HEK293 (cell line): ENCODE results near the gene MSANTD3.
A peak's percentile ranks its signal among the peaks of the same experiment; 100 is the strongest.

Source experiments
- EGR2 ChIP-seq: fragments of 450-650 bp; formaldehyde crosslinking; IDR thresholded peaks from 2 replicates; pipeline ENCODE4 v1.5.1; 2016; ENCODE audit warnings: low read depth, missing biosample characterization, missing genetic modification characterization
- GLIS1 ChIP-seq: fragments of 450-650 bp; formaldehyde crosslinking; IDR thresholded peaks from 2 replicates; pipeline ENCODE4 v1.5.1; 2016; ENCODE audit warnings: missing biosample characterization, missing genetic modification characterization
- KLF1 ChIP-seq: fragments of 450-650 bp; formaldehyde crosslinking; IDR thresholded peaks from 2 replicates; pipeline ENCODE4 v1.5.1; 2016; ENCODE audit warnings: missing biosample characterization, missing genetic modification characterization
- KLF8 ChIP-seq: fragments of 450-650 bp; formaldehyde crosslinking; IDR thresholded peaks from 2 replicates; pipeline ENCODE4 v1.5.1; 2016; ENCODE audit warnings: missing biosample characterization, missing genetic modification characterization
- PRDM10 ChIP-seq: fragments of 450-650 bp; formaldehyde crosslinking; IDR thresholded peaks from 2 replicates; pipeline ENCODE4 v1.5.1; 2016; ENCODE audit warnings: missing biosample characterization, missing genetic modification characterization
- SP3 ChIP-seq: fragments of 450-650 bp; formaldehyde crosslinking; IDR thresholded peaks from 2 replicates; pipeline ENCODE4 v1.5.1; 2016; ENCODE audit warnings: missing biosample characterization, missing genetic modification characterization
- ZBTB11 ChIP-seq: fragments of 450-650 bp; formaldehyde crosslinking; conservative IDR thresholded peaks from 2 replicates; pipeline ENCODE4 v1.5.1; 2016; ENCODE audit warnings: low read depth, missing biosample characterization, missing genetic modification characterization
- ZBTB26 ChIP-seq: fragments of 450-650 bp; formaldehyde crosslinking; optimal IDR thresholded peaks from 2 replicates; pipeline ENCODE3; 2016; ENCODE audit warnings: missing biosample characterization, mild to moderate bottlenecking, missing genetic modification characterization
- ZFHX2 ChIP-seq: fragments of 450-650 bp; formaldehyde crosslinking; conservative IDR thresholded peaks from 2 replicates; pipeline ENCODE4 v1.5.1; 2016; ENCODE audit warnings: missing biosample characterization, missing genetic modification characterization
- ZFP69B ChIP-seq: fragments of 450-650 bp; formaldehyde crosslinking; IDR thresholded peaks from 2 replicates; pipeline ENCODE4 v1.5.1; 2016; ENCODE audit warnings: missing biosample characterization, missing genetic modification characterization
- ZNF10 ChIP-seq: fragments of 450-650 bp; formaldehyde crosslinking; IDR thresholded peaks from 2 replicates; pipeline ENCODE4 v1.5.1; 2017; ENCODE audit warnings: missing biosample characterization, missing genetic modification characterization
- ZNF221 ChIP-seq: fragments of 450-650 bp; formaldehyde crosslinking; IDR thresholded peaks from 2 replicates; pipeline ENCODE4 v1.5.1; 2017; ENCODE audit warnings: missing biosample characterization, missing genetic modification characterization, borderline replicate concordance
- ZNF335 ChIP-seq: fragments of 450-650 bp; formaldehyde crosslinking; conservative IDR thresholded peaks from 2 replicates; pipeline ENCODE4 v1.5.1; 2016; ENCODE audit warnings: missing biosample characterization, missing genetic modification characterization
- ZNF449 ChIP-seq: fragments of 450-650 bp; formaldehyde crosslinking; IDR thresholded peaks from 2 replicates; pipeline ENCODE4 v1.5.1; 2017; ENCODE audit warnings: missing biosample characterization, mild to moderate bottlenecking, missing genetic modification characterization, moderate library complexity
- ZNF707 ChIP-seq: fragments of 450-650 bp; formaldehyde crosslinking; IDR thresholded peaks from 2 replicates; pipeline ENCODE4 v1.5.1; 2016; ENCODE audit warnings: missing biosample characterization, missing genetic modification characterization
- ZNF776 ChIP-seq: fragments of 450-650 bp; formaldehyde crosslinking; IDR thresholded peaks from 2 replicates; pipeline ENCODE4 v1.5.0; 2017; ENCODE audit warnings: missing biosample characterization, missing genetic modification characterization, borderline replicate concordance
- ZNF777 ChIP-seq: fragments of 450-650 bp; formaldehyde crosslinking; IDR thresholded peaks from 2 replicates; pipeline ENCODE4 v1.5.1; 2017; ENCODE audit warnings: missing biosample characterization, missing genetic modification characterization, borderline replicate concordance

Gene MSANTD3

GRCh38 chr9:100473276-100474081 lies 46.5 kb downstream of the MSANTD3 start (continued):
- TF ChIP-seq ZBTB26 (peak; percentile 74), KLF8 (tag by site-specific recombination) (peak; percentile 43; the same call in 1 of the 2 replicates), SP3 (0 out of 2 replicates have a peak, but pooled peaks have one; percentile 28), ZNF10 (tag by site-specific recombination) (peak; percentile 66; the same call in 1 of the 2 replicates), ZBTB11 (no peak), ZNF449 (tag by site-specific recombination) (peak; percentile 63), ZNF707 (tag by site-specific recombination) (no peak), GLIS1 (tag by site-specific recombination) (peak; percentile 62), KLF1 (tag by site-specific recombination) (peak; percentile 82), ZNF335 (tag by site-specific recombination) (peak; percentile 91), PRDM10 (tag by site-specific recombination) (peak; percentile 82), EGR2 (tag by site-specific recombination) (peak; percentile 80; the same call in 1 of the 2 replicates), ZFP69B (tag by site-specific recombination) (peak; percentile 11; the same call in 1 of the 2 replicates), ZFHX2 (tag by site-specific recombination) (peak; percentile 94), ZNF776 (tag by site-specific recombination) (no peak), ZNF777 (peak; percentile 64; the same call in 1 of the 2 replicates), ZNF221 (tag by site-specific recombination) (no peak)
- TF ChIP-seq, all 188 proteins: peak for 21
